A673 (cell line): ENCODE results near the gene ADGB. TPM values are rescaled to one million over a fixed set of nuclear protein-coding genes. Genes with fewer than 3 reads are reported as not detected.

Source experiments
- BruUV-seq: library from RNA; stranded (reverse); fragments of 400-500 nt; replicated peaks from 2 replicates; lab custom pipeline; 2021; lab: Mats Ljungman, UMichigan
- CTCF ChIA-PET: fragments of 300-600 bp; sonication (Branson Sonifier 250); formaldehyde crosslinking; loops from one replicate; lab custom pipeline; 2022; ENCODE audit warnings: antibody characterized with exemption; lab: Charles Lee
- POLR2A ChIA-PET: fragments of 300-600 bp; sonication (Branson Sonifier 250); formaldehyde crosslinking; loops from one replicate; lab custom pipeline; 2022; ENCODE audit warnings: antibody characterized with exemption; ENCODE audit not compliant: low non-redundant PET; lab: Charles Lee
- DNase-seq: peaks from one replicate; pipeline ENCODE4 v3.0.0-alpha.2; 2015; ENCODE audit warnings: low spot score
- H3K27ac ChIP-seq: fragments of 200-600 bp; sonication (generic); 2 replicates; pipeline ENCODE4 v1.5.1; 2016; ENCODE audit warnings: mixed run types, low read depth, mild to moderate bottlenecking, mixed read lengths, antibody characterized with exemption, low read length; ENCODE audit not compliant: poor library complexity, severe bottlenecking
- H3K27me3 ChIP-seq: fragments of 200-600 bp; sonication (generic); replicated peaks from 2 replicates; pipeline ENCODE4 v1.6.1; 2017; ENCODE audit warnings: mixed run types, low read depth, mild to moderate bottlenecking, mixed read lengths, antibody characterized with exemption, low read length; ENCODE audit not compliant: insufficient read depth, poor library complexity
- H3K36me3 ChIP-seq: fragments of 200-600 bp; sonication (generic); 2 replicates; pipeline ENCODE4 v1.6.1; 2016; ENCODE audit warnings: mixed run types, mild to moderate bottlenecking, mixed read lengths, antibody characterized with exemption, low read length; ENCODE audit not compliant: insufficient read depth, poor library complexity, severe bottlenecking
- H3K4me1 ChIP-seq: fragments of 200-600 bp; sonication (generic); 2 replicates; pipeline ENCODE4 v1.6.1; 2017; ENCODE audit warnings: mixed run types, mild to moderate bottlenecking, mixed read lengths, antibody characterized with exemption, low read length; ENCODE audit not compliant: insufficient read depth, poor library complexity, severe bottlenecking
- H3K4me3 ChIP-seq: fragments of 200-600 bp; sonication (generic); 2 replicates; pipeline ENCODE4 v1.5.1; 2016; ENCODE audit warnings: low read depth, mixed run types, mild to moderate bottlenecking, mixed read lengths, low read length; ENCODE audit not compliant: poor library complexity, severe bottlenecking
- H3K9me3 ChIP-seq: fragments of 200-600 bp; sonication (generic); 2 replicates; pipeline ENCODE4 v1.6.1; 2016; ENCODE audit warnings: mixed run types, low read depth, mild to moderate bottlenecking, mixed read lengths, antibody characterized with exemption, low read length; ENCODE audit not compliant: poor library complexity, severe bottlenecking
- EZH2 ChIP-seq: fragments of 200-600 bp; sonication (generic); IDR thresholded peaks from 2 replicates; pipeline ENCODE4 v1.6.1; 2017; ENCODE audit warnings: borderline replicate concordance, low read depth, mild to moderate bottlenecking, mixed read lengths, antibody characterized with exemption, low read length; ENCODE audit not compliant: poor library complexity, severe bottlenecking
- intact Hi-C: fragments of 100-400 bp; cut with micrococcal nuclease; formaldehyde crosslinking; loops from one replicate; pipeline ENCODE4 v1.10.0; 2022; ENCODE audit not compliant: unreplicated experiment
- total RNA-seq: library from RNA; stranded (reverse); gene quantifications from 2 replicates; pipeline ENCODE4 v1.2.3, GENCODE V29; 2021
- TF ChIP-seq, protein P1 (sequence below): fragments of 300-800, 200-600 bp; sonication (generic); conservative IDR thresholded peaks from 2 replicates; pipeline ENCODE4 v1.5.1; 2017; ENCODE audit warnings: low read depth, mild to moderate bottlenecking, antibody characterized with exemption, low read length, moderate library complexity, mixed read lengths

The ADGB gene
- total RNA-seq, 1 experiment from 2014 or later = not detected

DNA sequence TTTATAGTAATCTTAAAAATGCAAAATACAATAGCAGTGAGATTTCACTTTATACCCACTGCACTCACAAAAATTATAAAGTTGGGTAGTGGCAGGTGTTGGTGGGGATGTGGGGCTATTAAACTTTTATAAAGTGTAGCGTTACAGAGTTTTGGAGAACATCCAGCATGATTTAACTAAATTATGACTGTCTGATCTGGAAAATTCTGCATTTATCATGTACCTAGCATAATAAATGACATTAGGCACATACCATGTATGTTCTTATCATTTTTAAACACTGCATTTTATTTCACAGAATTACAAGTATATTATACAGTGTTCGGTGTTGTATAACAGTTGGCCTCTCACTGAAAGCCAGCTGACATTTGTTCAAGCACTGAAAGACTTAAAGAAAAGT lies 169.9 kb downstream of the ADGB start:
- Histone ChIP-seq H3K9me3 (no peaks in the 10 kb centered on the region), H3K27me3 (no peaks in the 10 kb centered on the region), H3K27ac (no peak overlapping the region), H3K4me3 (no peak overlapping the region), H3K4me1 (no peaks in the 10 kb centered on the region), H3K36me3 (no peaks in the 10 kb centered on the region)
- DNase-seq = no peak
- POLR2A ChIA-PET = no interaction called here
- TF ChIP-seq, protein P1, sequence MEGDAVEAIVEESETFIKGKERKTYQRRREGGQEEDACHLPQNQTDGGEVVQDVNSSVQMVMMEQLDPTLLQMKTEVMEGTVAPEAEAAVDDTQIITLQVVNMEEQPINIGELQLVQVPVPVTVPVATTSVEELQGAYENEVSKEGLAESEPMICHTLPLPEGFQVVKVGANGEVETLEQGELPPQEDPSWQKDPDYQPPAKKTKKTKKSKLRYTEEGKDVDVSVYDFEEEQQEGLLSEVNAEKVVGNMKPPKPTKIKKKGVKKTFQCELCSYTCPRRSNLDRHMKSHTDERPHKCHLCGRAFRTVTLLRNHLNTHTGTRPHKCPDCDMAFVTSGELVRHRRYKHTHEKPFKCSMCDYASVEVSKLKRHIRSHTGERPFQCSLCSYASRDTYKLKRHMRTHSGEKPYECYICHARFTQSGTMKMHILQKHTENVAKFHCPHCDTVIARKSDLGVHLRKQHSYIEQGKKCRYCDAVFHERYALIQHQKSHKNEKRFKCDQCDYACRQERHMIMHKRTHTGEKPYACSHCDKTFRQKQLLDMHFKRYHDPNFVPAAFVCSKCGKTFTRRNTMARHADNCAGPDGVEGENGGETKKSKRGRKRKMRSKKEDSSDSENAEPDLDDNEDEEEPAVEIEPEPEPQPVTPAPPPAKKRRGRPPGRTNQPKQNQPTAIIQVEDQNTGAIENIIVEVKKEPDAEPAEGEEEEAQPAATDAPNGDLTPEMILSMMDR = no peak
- no peak for TF ChIP-seq EZH2
- CTCF ChIA-PET = no interaction called here
- intact Hi-C loops = no loop called here
- no TSS peak for BruUV-seq

DNA sequence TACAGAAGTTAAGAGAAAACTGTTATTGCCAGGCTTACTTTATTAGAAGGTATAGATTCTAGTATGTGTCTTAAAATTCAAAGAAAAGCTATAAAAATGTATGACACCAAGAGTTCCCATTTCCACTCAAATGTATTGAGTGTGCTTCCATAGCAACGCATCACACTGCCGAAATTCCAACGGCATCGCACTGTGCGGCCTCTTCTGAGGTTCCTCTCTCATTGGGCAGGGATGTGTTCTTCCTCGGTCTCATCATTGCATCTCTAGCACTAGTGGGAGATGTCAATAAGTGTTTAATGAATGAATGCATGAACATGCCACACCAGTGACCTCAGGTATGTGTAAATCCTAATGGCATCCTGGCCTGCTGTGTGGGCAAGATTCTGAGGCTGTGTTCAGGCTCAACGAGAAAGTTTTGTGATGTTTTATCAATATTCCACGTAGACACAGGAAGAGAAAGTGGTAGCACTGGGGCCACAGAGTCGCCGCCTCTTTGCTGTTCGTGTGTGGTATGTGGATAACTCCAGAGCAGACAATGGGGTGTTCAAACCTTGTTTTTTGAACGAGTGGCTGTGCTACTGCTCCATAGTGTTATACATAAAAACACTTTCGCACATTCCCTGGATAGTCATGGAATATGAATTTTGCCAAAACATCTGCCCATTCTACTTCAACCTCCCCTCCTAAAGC lies 171.6 kb downstream of the ADGB start:
- ChIA-PET POLR2A (no interaction called here), CTCF (no interaction called here)
- no peak overlapping the region for H3K27ac ChIP-seq

DNA sequence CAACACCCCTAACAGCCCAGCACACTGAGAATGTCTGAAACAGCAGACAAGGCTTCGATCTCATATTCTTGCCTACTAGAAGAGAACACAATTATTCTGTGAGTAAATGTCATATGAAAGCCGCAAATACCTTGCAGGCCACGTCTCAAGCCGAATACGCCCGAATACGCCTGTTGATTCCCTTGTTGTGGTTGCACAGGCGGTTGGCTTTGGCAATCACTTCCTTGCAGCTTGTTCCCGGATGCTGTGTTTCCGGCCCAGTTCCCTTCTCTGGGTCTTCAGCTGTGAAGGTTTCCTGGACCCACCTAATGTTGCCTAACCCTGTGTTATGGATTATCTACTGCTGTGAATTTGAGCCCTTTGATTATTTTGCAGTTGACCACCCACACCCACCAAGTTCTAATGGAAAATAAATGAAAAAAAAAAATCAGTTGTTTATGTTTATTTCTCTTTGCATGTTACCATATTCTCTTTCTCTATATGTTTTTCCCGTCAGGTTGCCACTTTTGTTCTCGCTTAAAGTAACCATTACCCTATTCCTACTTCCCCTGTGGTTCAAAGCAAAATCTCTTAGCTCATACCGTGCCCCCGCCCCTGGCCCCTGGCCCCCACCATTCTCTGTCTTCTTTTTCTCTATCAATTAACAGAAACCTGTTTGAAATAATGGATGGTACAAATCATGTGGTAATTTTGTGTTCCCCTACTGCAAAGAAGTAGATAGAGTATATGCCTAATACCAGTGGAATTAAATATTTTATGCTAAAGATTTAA lies 172.4 kb downstream of the ADGB start:
- Histone ChIP-seq H3K4me3 (no peak overlapping the region), H3K36me3 (no peaks in the 10 kb centered on the region), H3K27me3 (no peaks in the 10 kb centered on the region), H3K27ac (no peak overlapping the region), H3K4me1 (no peaks in the 10 kb centered on the region), H3K9me3 (no peaks in the 10 kb centered on the region)
- DNase-seq = no peak
- no peak for TF ChIP-seq EZH2
- TF ChIP-seq, protein P1 = no peak
- CTCF ChIA-PET = no interaction called here
- intact Hi-C loops = no loop called here
- POLR2A ChIA-PET = no interaction called here
- BruUV-seq = no TSS peak

More for the DNA sequence above, 171.6 kb downstream of the ADGB start:
- TF ChIP-seq EZH2 = no peak
- TF ChIP-seq, protein P1 = no peak
- Histone ChIP-seq H3K9me3 (no peaks in the 10 kb centered on the region), H3K4me1 (no peaks in the 10 kb centered on the region), H3K27me3 (no peaks in the 10 kb centered on the region), H3K4me3 (no peak overlapping the region), H3K36me3 (no peaks in the 10 kb centered on the region)
- no TSS peak for BruUV-seq
- no peak for DNase-seq
- intact Hi-C loops = no loop called here
